ENCODE data around the gene KIAA1191. TPM values are rescaled to one million over a fixed set of nuclear protein-coding genes. Genes with fewer than 3 reads are reported as not detected.

The KIAA1191 gene
- total RNA-seq, 1 donor from 2014 or later: 88.0 TPM

DNA sequence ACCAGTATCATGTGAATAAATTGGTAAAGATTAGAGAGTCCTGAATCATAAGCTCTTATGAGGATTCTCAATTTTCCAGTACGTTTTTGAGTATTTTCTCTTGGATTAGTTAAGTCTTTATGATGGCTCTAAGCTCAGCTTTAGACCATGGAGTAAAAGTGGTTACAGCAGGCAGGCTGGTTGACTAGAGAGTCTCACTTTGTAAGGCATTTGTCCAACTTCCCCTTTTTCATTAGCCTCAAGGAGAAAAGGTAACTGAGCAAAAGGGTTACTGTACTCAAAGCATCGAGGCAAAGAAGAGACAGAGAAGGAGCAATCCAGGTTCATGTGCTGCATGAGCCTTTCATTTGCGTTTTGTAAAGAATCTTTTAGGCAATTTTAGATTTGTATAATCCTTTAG lies 18.3 kb upstream of the KIAA1191 start:
- H3K27me3 Mint-ChIP-seq: no peaks in the 10 kb centered on the region
- H3K4me3 Mint-ChIP-seq: no peak overlapping the region
- no peak overlapping the region for H3K27ac Mint-ChIP-seq

DNA sequence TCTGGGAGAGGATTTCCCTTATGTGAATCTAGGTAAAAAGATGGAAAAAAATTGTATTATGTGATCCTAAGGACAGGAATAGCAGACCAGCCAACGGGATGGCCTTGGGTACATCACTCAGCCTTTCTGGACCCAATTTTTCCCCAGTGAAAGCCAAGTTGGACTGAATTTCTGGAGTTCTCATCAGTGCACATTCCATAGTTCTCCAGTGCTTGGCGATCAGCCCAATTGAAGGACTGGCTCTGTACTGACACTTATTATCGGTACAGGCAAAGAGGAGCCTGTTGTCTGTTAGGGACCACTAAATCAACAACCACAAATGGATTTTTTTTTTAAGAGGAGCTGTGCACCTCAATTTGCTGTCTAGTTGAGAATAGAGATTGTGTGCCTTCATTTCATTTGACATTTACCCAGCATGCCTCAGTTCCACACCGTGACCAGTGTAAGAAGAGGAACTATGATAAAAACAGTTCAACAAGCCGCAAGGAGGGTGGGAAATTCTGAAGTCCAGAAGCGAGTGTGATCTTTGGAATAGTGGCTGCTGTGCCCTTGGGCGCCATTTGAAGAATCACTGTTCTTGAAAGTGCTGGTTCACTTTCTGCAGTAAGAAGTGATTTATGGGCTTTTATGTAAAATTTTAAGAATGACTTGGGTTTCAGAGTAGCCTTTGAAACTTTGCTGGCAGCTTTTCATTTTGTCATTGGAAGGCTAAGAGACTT lies 11.7 kb upstream of the KIAA1191 start:
- H3K4me1 Mint-ChIP-seq (ENCODE audit: unreplicated experiment): no peaks in the 10 kb centered on the region
- H3K27me3 Mint-ChIP-seq: no peaks in the 10 kb centered on the region
- TF ChIP-seq, protein P1, sequence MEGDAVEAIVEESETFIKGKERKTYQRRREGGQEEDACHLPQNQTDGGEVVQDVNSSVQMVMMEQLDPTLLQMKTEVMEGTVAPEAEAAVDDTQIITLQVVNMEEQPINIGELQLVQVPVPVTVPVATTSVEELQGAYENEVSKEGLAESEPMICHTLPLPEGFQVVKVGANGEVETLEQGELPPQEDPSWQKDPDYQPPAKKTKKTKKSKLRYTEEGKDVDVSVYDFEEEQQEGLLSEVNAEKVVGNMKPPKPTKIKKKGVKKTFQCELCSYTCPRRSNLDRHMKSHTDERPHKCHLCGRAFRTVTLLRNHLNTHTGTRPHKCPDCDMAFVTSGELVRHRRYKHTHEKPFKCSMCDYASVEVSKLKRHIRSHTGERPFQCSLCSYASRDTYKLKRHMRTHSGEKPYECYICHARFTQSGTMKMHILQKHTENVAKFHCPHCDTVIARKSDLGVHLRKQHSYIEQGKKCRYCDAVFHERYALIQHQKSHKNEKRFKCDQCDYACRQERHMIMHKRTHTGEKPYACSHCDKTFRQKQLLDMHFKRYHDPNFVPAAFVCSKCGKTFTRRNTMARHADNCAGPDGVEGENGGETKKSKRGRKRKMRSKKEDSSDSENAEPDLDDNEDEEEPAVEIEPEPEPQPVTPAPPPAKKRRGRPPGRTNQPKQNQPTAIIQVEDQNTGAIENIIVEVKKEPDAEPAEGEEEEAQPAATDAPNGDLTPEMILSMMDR (conservative IDR thresholded peaks at IDR 0.05): no peak
- DNase-seq (ENCODE audit: extremely low spot score, unreplicated experiment): no peak
- no peak overlapping the region for H3K4me3 Mint-ChIP-seq
- no peak overlapping the region for H3K27ac Mint-ChIP-seq
- H3K36me3 Mint-ChIP-seq: peaks cover 3% of the 10 kb centered on the region
- no peaks in the 10 kb centered on the region for H3K9me3 Mint-ChIP-seq

More for the DNA sequence above, 18.3 kb upstream of the KIAA1191 start:
- Mint-ChIP-seq H3K36me3 (peaks cover 5% of the 10 kb centered on the region), H3K4me1 (ENCODE audit: unreplicated experiment) (no peaks in the 10 kb centered on the region), H3K9me3 (no peaks in the 10 kb centered on the region)
- DNase-seq (ENCODE audit: extremely low spot score, unreplicated experiment): no peak
- TF ChIP-seq, protein P1 (conservative IDR thresholded peaks at IDR 0.05): no peak

DNA sequence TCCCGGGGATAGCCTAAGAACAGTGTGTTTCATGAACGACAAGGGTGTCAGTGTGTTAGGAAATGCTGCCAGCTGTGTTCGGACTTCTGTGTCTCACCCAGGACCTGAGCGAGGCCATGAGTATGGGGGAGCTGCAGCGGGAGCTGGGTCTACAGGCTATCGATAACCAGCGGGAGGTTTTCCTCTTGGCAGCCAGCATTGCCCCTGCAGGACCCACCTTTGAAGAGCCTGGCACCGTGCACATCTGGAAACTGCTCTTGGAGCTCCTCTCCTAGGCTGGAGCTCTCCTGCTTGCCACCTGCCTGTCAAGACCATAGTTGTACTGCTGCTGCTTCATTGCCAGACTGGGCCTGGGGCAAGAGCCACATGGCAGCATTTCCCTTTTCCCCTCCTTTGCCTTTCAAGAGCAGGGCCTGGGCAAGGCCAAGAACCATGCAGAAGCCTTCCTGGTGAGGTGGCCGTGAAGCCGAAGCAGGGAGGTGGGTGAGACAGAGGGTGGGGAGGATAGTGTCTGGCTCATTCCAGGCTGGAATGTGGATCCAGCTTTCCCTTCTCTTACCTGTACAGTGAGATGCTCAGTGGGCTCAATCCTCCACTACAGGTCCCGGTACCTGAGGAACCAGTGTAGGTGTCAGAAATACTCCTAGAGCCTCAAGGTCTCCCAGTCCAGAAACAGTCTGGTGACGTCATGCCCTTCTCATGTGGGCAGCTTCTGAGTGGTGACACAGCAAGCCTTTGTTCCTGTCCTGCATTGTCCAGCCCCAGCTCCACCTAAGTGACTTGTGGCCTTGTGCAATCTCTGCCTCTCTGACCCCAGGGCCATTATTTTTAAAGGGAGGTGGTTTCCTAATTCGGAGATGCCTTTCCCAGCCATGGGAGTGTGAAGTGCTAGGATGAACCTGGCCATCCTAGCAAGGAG lies 10.3 kb upstream of the KIAA1191 start:
- H3K4me3 Mint-ChIP-seq: no peak overlapping the region
- no peak overlapping the region for H3K27ac Mint-ChIP-seq
- peaks cover 5% of the 10 kb centered on the region for H3K4me1 Mint-ChIP-seq (ENCODE audit: unreplicated experiment)
- H3K27me3 Mint-ChIP-seq: no peaks in the 10 kb centered on the region
- TF ChIP-seq, protein P1 (conservative IDR thresholded peaks at IDR 0.05): no peak
- H3K36me3 Mint-ChIP-seq: peaks cover 13% of the 10 kb centered on the region
- H3K9me3 Mint-ChIP-seq: no peaks in the 10 kb centered on the region
- DNase-seq (ENCODE audit: extremely low spot score, unreplicated experiment): no peak

DNA sequence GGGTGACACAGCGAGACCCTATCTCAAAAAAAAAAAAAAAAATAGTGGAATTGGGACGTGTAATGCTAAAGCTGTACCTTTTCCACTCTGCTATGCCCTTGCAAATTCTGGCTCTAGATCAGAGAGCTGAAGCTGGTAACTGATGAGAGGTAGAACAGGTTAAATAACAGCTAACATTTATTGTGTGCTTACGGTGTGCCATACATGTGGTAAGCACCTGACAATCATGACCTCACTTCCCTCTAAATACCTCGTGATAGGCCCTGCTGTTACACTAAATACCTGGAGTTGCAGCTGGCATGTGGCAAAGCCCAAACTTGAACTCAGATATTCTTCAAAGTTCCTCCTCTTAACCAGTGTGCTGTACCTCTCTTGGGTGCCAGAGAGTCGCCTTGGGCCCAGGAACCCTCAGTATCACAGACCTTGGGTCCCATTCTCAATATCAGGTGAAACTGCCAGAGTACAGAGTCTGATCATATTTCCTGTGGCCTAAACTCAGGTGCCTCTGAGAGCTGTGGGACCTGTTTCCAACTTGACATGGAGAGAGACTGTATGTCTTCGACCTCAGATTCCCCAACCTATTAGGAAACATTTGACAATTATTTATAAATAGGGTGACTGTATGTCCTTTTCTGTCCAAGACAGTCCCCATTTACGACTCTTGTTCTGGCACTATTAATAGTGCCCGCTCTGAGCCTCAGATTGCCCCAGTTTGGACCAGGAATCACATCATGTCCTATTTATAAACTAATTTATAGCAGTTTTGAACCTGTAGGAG lies 8.6 kb upstream of the KIAA1191 start:
- no peaks in the 10 kb centered on the region for H3K9me3 Mint-ChIP-seq
- TF ChIP-seq, protein P1 (conservative IDR thresholded peaks at IDR 0.05): no peak
- peaks cover 5% of the 10 kb centered on the region for H3K4me1 Mint-ChIP-seq (ENCODE audit: unreplicated experiment)
- peaks cover 13% of the 10 kb centered on the region for H3K36me3 Mint-ChIP-seq
- no peak for DNase-seq (ENCODE audit: extremely low spot score, unreplicated experiment)
- no peak overlapping the region for H3K27ac Mint-ChIP-seq
- H3K27me3 Mint-ChIP-seq: no peaks in the 10 kb centered on the region
- no peak overlapping the region for H3K4me3 Mint-ChIP-seq

DNA sequence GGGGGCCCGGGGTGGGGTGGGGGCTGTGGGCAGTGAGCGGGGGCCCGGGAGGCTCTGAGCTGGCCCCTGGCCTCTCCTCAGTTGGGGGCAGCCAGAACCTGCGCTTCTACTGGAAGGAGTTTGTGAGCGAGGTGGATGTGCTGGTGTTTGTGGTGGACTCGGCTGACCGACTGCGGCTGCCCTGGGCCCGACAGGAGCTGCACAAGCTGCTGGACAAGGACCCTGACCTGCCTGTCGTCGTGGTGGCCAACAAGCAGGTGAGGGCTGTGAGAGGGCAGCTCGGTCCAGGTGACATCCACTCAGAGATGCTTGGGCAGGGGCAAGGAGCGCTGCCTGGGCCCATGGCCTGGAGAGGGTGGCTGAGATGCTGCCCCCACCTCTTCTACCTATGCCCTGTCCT lies 7.2 kb upstream of the KIAA1191 start:
- H3K27ac Mint-ChIP-seq: no peak overlapping the region

More for the DNA sequence above, 7.2 kb upstream of the KIAA1191 start:
- Mint-ChIP-seq H3K27me3 (no peaks in the 10 kb centered on the region), H3K36me3 (peaks cover 13% of the 10 kb centered on the region), H3K9me3 (no peaks in the 10 kb centered on the region), H3K4me3 (no peak overlapping the region), H3K4me1 (ENCODE audit: unreplicated experiment) (peaks cover 5% of the 10 kb centered on the region)
- TF ChIP-seq, protein P1 (conservative IDR thresholded peaks at IDR 0.05): no peak
- no peak for DNase-seq (ENCODE audit: extremely low spot score, unreplicated experiment)
